ENCODE results near the gene THOC6. TPM values are rescaled to one million over a fixed set of nuclear protein-coding genes. Genes with fewer than 3 reads are reported as not detected.

Gene THOC6
- total RNA-seq, 1 donor: 23.5 TPM

- H3K9me3 ChIP-seq (ENCODE audit: low read depth, low read length): no peaks in the 10 kb centered on the region
- H3K4me1 ChIP-seq (ENCODE audit: insufficient read depth, low read length): peaks cover 20% of the 10 kb centered on the region
- H3K79me2 ChIP-seq (ENCODE audit: insufficient read depth, low read length): no peaks in the 10 kb centered on the region
- no peak for TF ChIP-seq CTCF (IDR thresholded peaks at IDR 0.05; ENCODE audit: extremely low read depth, low read depth, low read length)
- peak overlapping the region; percentile 96 for H3K4me2 ChIP-seq (ENCODE audit: insufficient read depth, low read length)
- peaks cover 24% of the 10 kb centered on the region for H3K36me3 ChIP-seq (ENCODE audit: insufficient read depth, low read length)
- DNase-seq (ENCODE audit: insufficient read length, low spot score, missing footprints): peak; percentile 98
- H3K27ac ChIP-seq (ENCODE audit: low read depth, low read length): peak overlapping the region; percentile 98
- H3K27me3 ChIP-seq (ENCODE audit: insufficient read depth, low read length): peaks cover 5% of the 10 kb centered on the region
- H2AFZ ChIP-seq (ENCODE audit: low read length): no peak overlapping the region
- peak overlapping the region; percentile 94 for H3K4me3 ChIP-seq (ENCODE audit: insufficient read depth, low read length)
- H4K20me1 ChIP-seq (ENCODE audit: insufficient read depth, low read length): peaks cover 32% of the 10 kb centered on the region
These were observed 1.6 kb upstream of the THOC6 start for GRCh38 chr16:3022208-3022683.

GRCh38 chr16:3022684-3023414 lies 986 bp upstream of the THOC6 start:
- Histone ChIP-seq H4K20me1 (ENCODE audit: insufficient read depth, low read length) (peaks cover 33% of the 10 kb centered on the region), H3K4me3 (ENCODE audit: insufficient read depth, low read length) (peak overlapping the region; percentile 94), H3K79me2 (ENCODE audit: insufficient read depth, low read length) (no peaks in the 10 kb centered on the region), H3K27ac (ENCODE audit: low read depth, low read length) (peak overlapping the region; percentile 98), H2AFZ (ENCODE audit: low read length) (no peak overlapping the region), H3K4me2 (ENCODE audit: insufficient read depth, low read length) (peak overlapping the region; percentile 96), H3K36me3 (ENCODE audit: insufficient read depth, low read length) (peaks cover 24% of the 10 kb centered on the region), H3K27me3 (ENCODE audit: insufficient read depth, low read length) (peaks cover 5% of the 10 kb centered on the region), H3K4me1 (ENCODE audit: insufficient read depth, low read length) (peaks cover 20% of the 10 kb centered on the region), H3K9me3 (ENCODE audit: low read depth, low read length) (no peaks in the 10 kb centered on the region)
- DNase-seq (ENCODE audit: insufficient read length, low spot score, missing footprints): peak; percentile 92
- TF ChIP-seq CTCF (IDR thresholded peaks at IDR 0.05; ENCODE audit: extremely low read depth, low read depth, low read length): no peak

- peak overlapping the region; percentile 98 for H3K27ac ChIP-seq (ENCODE audit: low read depth, low read length)
- peak; percentile 94 for DNase-seq (ENCODE audit: insufficient read length, low spot score, missing footprints)
- peaks cover 34% of the 10 kb centered on the region for H4K20me1 ChIP-seq (ENCODE audit: insufficient read depth, low read length)
- TF ChIP-seq CTCF (IDR thresholded peaks at IDR 0.05; ENCODE audit: extremely low read depth, low read depth, low read length): no peak
- H3K27me3 ChIP-seq (ENCODE audit: insufficient read depth, low read length): peaks cover under 1% of the 10 kb centered on the region
- peak overlapping the region; percentile 94 for H3K4me3 ChIP-seq (ENCODE audit: insufficient read depth, low read length)
- peaks cover 24% of the 10 kb centered on the region for H3K36me3 ChIP-seq (ENCODE audit: insufficient read depth, low read length)
- H3K9me3 ChIP-seq (ENCODE audit: low read depth, low read length): no peaks in the 10 kb centered on the region
- H3K79me2 ChIP-seq (ENCODE audit: insufficient read depth, low read length): no peaks in the 10 kb centered on the region
- no peak overlapping the region for H2AFZ ChIP-seq (ENCODE audit: low read length)
- H3K4me2 ChIP-seq (ENCODE audit: insufficient read depth, low read length): peak overlapping the region; percentile 96
- H3K4me1 ChIP-seq (ENCODE audit: insufficient read depth, low read length): peaks cover 20% of the 10 kb centered on the region
These were observed 493 bp upstream of the THOC6 start for GRCh38 chr16:3023415-3023668.

GRCh38 chr16:3025032-3026002 lies 1.5 kb downstream of the THOC6 start:
- H3K4me2 ChIP-seq (ENCODE audit: insufficient read depth, low read length): no peak overlapping the region
- H4K20me1 ChIP-seq (ENCODE audit: insufficient read depth, low read length): peaks cover 42% of the 10 kb centered on the region
- H3K9me3 ChIP-seq (ENCODE audit: low read depth, low read length): no peaks in the 10 kb centered on the region
- peaks cover 24% of the 10 kb centered on the region for H3K36me3 ChIP-seq (ENCODE audit: insufficient read depth, low read length)
- TF ChIP-seq CTCF (IDR thresholded peaks at IDR 0.05; ENCODE audit: extremely low read depth, low read depth, low read length): no peak
- peaks cover 16% of the 10 kb centered on the region for H3K27me3 ChIP-seq (ENCODE audit: insufficient read depth, low read length)
- H3K4me1 ChIP-seq (ENCODE audit: insufficient read depth, low read length): peaks cover 20% of the 10 kb centered on the region
- no peaks in the 10 kb centered on the region for H3K79me2 ChIP-seq (ENCODE audit: insufficient read depth, low read length)
- H3K4me3 ChIP-seq (ENCODE audit: insufficient read depth, low read length): no peak overlapping the region
- no peak overlapping the region for H3K27ac ChIP-seq (ENCODE audit: low read depth, low read length)
- no peak overlapping the region for H2AFZ ChIP-seq (ENCODE audit: low read length)
- DNase-seq (ENCODE audit: insufficient read length, low spot score, missing footprints): no peak
